ENCODE data around the gene SMG1. TPM values are rescaled to one million over a fixed set of nuclear protein-coding genes. Genes with fewer than 3 reads are reported as not detected.
A peak's percentile ranks its signal among the peaks of the same experiment; 100 is the strongest.

Gene SMG1
- total and polyA plus RNA-seq, 2 of the 13 experiments (the other 11 are each of a cell fraction or from before 2014, with no cell fraction given), result 48.7 to 53.7 TPM

- peak; percentile 90 for TF ChIP-seq ZNF318 (CRISPR knock-in tag; IDR thresholded peaks at IDR 0.05)
- TF ChIP-seq ZNF451 (CRISPR knock-in tag; IDR thresholded peaks at IDR 0.05), result peak; percentile 95; the same call in 1 of the 2 replicates
- TF ChIP-seq RARG (CRISPR knock-in tag; IDR thresholded peaks at IDR 0.05; ENCODE audit: low read depth), result 0 out of 2 replicates have a peak, but pooled peaks have one; percentile 94
- peak; percentile 89 for TF ChIP-seq ZNF720 (CRISPR knock-in tag; IDR thresholded peaks at IDR 0.05)
- TF ChIP-seq AGO2 (optimal IDR thresholded peaks at IDR 0.05; ENCODE audit: low read depth, low read length), result peak; percentile 99
- TF ChIP-seq EZH2 (conservative IDR thresholded peaks at IDR 0.05; ENCODE audit: low read depth, low read length), result no peak
- TF ChIP-seq TRIM22 (IDR thresholded peaks at IDR 0.05), result no peak
- peak; percentile 99 for TF ChIP-seq ZNF224 (CRISPR knock-in tag; IDR thresholded peaks at IDR 0.05)
- peak; percentile 97 for TF ChIP-seq IRX3 (CRISPR knock-in tag; IDR thresholded peaks at IDR 0.05; ENCODE audit: borderline replicate concordance, low read depth)
- TF ChIP-seq ZNF550 (CRISPR knock-in tag; IDR thresholded peaks at IDR 0.05; ENCODE audit: borderline replicate concordance), result peak; percentile 83; the same call in 1 of the 2 replicates
- peak; percentile 95; the same call in 1 of the 2 replicates for TF ChIP-seq NFATC3 (CRISPR knock-in tag; IDR thresholded peaks at IDR 0.05)
- peak; percentile 93 for TF ChIP-seq ZHX1 (CRISPR knock-in tag; IDR thresholded peaks at IDR 0.05; ENCODE audit: low read depth)
- peak; percentile 90 for TF ChIP-seq ZNF766 (CRISPR knock-in tag; IDR thresholded peaks at IDR 0.05; ENCODE audit: borderline replicate concordance)
These were observed 136.1 kb downstream of the SMG1 start, which contains the start of gene RPS15A (continued) for GRCh38 chr16:18789850-18790706.
